Left renal pelvis (tissue), 4 donors: Measurements from ENCODE around the gene PARP15. TPM values are rescaled to one million over a fixed set of nuclear protein-coding genes. Genes with fewer than 3 reads are reported as not detected.
"Not testable (repeated sequence)": the region's sequence is repeated elsewhere in the genome, so short reads cannot be mapped to it uniquely, and the experiment has no call there.

Experiments used
- DNase-seq, 4 donors: peaks; one replicate each; pipeline ENCODE4 v3.0.0-alpha.2; 2013; ENCODE audit warnings: low read depth in 4 of 4, low spot score in 3 of 4
- polyA plus RNA-seq, 4 donors: library from polyadenylated mRNA; unstranded; fragments of 120-200 nt; gene quantifications; one replicate each; pipeline ENCODE4 v1.2.1, GENCODE V29; 2013; ENCODE audit not compliant: insufficient read length in 4 of 4

PARP15 gene
- polyA plus RNA-seq, 4 donors: 0.24 to 1.1 (median 0.44) TPM

DNA sequence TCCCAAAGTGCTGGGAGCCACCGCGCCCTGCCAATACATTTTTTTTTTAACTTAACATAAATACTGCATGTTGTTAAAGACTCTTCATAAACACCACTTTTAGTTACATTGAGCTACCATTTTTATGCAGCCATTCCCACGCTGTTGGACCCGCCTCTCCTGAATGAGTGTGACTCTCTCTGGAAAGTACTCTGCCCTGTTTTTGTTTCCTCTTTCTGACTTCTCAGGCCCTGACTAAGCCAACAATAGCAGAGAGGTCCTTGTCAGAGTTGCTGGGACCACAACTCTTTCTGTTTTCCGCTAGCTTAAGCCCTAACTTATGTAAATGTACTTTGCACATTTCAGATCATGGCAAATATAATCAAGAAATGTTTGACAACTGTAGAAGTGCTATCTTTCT, 35.2 kb downstream of the PARP15 start:
- DNase-seq: no peak

DNA sequence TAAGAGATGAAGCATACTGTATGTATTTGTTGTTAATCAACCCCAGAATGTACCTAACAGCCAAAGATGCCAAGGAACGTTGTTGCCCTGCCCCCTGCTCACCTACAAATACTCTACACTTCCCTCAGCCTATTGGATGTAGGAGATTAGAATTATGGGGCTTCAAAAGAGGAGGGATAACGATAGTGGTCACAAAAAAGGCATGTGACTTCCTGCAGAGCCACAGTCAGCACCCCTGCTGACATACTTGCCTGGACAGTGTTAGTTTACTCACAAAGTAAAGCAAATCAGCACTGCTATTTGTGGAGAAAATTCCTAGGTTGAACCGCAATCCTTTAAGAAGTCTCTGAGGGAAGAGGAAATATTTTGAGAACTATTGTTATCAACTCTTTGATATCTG, 37.9 kb downstream of the PARP15 start:
- no peak for DNase-seq

DNA sequence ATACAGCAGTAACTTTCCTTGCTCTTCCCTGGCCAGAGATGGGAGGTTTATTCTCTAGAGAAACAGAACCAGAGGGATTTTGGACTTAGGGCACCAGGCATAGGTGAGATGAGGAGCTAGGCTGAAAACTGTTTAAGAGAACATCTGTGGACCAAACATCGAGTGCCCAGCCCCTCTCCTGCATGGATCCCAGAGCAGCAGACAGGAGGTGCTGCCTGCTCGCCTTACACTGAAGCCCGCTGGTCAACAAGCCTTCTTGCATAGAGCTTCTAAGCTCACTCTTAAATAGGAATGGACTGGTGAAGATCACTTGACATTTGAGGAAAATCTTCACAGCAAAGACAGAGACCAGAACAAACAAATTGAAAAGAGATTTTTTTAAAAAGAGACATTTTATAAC, 41.2 kb downstream of the PARP15 start:
- DNase-seq: no peak

DNA sequence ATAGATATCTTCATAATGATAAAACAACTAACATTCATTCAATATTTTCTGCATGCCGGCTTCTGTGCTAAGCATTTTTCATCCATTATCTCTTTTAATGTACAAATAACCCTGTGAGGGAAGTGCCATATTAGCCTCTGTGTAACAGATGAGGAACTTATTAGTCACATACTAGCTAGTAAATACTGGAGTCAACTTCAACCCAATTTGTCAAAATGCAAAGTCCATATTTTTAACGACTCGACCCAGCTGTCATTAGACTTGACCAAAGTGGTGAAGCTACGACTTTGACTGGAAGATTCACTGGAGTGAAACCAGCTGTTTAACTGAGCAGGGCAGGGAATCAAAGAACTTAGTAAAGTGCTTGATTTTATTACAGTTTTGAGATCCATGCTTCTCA, 41.6 kb downstream of the PARP15 start:
- DNase-seq: no peak

DNA sequence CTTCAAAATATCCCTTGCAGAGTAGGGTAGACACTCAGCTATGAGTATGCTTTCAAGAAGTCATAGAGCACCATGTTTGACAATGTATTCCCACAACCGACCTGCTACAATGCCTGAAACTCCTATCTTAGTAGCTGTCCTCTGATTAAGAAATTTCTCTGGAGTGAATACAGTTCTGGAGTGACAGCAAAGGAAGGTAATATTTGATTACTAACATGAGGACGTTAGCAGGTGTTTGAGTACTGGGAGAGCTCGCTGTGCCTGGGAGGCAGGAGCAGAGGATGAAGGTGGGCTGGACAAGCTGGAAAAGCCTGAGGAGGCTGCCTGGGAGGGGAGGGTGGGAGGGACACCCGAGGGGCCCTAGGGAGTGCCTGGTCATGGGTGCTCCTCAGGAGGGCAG, 42.9 kb downstream of the PARP15 start:
- no peak for DNase-seq

DNA sequence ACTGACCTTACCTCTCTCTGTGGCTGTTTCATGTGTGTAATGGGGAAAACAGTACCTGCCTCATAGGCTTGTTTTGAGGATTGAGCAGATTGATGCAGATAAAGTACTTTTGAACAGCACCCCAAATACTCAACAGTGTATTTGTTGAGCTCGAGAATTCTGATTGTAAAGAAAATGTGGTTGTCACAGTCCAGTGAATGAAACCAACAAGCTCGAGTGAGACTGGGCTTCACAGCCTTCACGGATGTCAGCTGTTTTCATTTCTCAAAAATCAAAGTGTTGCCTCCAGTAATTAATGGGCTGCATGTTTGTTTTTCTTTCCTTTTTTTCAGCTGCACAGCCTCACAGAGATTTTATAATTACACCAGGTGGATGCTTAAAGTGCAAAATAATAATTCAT, 43.7 kb downstream of the PARP15 start:
- no peak for DNase-seq

DNA sequence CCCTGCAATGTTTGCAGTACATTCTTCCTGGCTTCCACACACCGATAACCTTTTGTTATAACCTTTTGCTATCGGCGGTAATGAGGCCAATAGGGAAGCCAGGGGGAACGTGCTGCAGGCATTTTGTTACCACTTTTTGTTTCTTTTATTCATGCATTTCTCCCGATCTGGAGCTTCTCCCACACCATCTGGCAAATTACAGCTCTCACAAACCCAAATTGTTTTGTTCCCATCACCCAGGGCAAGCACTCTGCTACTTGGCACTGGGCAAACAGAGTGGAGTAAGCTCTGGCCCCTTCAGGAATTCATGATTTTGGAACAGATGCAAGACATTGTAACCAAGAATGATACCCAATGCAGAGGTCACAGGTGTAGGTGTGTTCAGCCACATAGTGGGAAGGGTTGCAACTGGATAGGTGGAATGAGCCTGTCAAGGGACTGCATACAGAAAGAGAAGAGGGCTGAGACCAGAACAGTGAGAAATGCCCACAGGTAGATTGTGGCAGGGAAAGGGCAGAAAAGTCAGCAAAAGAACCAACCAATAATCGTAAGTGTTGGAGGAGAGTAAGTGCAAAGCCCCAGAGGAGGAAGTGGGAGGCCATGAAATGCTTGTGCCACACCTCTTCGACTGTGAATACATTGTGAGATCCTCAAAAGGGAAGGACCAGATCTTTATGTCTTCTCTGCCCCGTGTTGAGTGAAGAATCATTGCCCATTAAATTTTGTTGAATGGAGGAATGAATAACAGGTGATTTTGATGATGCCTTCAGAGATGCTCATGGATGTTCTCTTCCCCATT, 45.8 kb downstream of the PARP15 start:
- no peak for DNase-seq

DNA sequence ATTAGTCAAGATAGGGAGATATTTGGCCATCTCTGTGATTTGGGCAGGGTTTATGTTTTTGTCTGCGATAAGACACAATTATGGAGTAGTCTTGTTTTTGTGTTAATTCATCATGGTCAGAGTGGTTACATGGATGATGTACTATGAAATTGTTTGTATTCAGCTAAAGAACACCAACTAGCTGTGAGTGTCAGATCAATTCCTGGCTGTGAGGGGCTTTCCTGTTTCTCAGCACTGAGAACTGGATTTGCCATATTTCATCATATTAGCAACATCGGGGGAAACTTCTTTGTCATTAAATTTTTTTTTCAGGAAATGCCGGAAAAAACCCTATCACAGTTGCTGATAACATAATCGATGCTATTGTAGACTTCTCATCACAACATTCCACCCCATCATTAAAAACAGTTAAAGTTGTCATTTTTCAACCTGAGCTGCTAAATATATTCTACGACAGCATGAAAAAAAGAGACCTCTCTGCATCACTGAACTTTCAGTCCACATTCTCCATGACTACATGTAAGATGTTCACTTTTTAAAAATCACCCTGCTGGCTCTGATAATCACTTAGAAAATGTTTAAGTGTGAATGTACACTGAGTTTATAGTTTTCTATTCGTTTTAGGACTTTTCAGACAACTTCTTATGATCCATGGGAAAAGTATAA, 49.2 kb downstream of the PARP15 start:
- no peak for DNase-seq

DNA sequence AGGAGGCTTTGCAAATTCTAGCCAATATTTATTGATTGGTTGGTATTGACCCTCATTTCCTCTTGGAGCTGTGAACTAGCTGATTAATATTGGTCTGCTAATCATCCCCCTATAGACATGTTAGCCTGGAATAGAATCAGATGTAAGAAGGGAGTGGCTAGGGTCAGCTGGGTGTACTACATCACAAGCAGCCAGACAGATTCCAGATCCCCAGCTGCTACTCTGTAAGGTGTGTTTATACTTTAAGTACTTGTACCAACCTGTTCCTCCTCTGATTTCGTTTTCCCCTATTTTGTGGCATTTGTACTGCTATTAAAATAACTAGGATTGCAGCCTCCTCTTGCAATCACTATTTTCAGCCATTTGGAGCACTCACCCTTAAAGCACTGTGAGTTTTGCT, 49.9 kb downstream of the PARP15 start:
- no peak for DNase-seq

DNA sequence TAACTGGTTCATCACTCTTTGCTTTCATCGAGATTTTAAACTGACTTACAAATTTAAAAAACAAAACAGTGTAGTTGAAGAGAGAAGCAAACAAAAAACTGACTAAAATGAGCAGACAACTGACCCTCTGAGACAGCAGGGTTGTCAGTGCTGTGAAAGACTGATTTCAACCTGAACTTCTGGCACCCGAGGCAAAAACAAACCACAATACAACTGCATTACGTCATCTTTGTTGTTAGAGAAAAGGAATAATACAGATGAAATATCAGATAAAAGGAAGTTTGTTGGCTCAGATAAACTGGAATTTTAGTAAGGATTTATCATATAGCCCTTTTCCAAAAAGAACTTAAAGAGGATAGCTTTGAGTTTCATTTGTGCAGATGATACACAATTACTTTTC, 51.1 kb downstream of the PARP15 start:
- DNase-seq: no peak

DNA sequence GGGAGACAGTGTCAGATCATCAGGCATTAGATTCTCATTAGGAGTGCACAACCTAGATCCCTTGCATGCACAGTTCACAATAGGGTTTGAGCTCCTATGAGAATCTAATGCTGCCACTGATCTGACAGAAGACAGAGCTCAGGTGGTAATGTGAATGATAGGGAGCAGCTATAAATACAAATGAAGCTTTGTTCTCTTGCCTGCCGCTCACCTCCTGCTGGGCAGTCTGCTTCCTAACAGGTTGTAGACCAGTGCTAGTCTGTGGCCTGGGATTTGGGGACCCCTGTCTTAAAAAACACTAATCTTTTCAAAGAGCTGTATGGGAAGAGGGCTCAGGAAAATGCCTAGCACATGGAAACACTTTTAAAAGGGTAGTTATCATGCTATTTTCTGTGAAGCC, 52.3 kb downstream of the PARP15 start:
- no peak for DNase-seq

DNA sequence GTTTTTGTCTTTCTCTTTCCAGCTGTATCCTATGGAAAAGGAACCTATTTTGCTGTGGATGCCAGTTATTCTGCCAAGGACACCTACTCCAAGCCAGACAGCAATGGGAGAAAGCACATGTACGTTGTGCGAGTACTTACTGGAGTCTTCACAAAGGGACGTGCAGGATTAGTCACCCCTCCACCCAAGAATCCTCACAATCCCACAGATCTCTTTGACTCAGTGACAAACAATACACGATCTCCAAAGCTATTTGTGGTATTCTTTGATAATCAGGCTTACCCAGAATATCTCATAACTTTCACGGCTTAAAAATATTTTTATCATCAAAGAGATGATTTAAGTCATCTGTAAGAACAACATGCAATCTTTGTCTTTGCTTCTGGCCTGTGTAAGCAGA, 58.3 kb downstream of the PARP15 start:
- DNase-seq: no peak

DNA sequence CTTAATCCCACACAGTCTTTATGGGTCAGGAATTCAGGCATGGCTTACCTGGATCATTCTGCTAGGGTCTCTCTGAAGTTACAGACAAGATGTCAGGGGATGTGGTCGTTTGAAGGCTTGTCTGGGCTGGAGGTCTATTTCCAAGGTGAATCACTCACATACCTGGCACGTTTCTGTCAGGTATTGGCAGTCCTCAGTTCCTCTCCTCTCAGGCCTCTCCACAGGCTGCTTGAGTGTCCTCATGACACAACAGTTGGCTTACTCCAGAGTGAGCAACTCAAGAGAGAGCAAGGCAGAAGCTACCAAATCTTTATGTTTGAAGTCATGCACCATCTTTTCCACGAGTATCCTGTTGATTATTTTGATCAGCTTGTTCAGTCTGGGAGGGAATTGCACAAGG, 59.2 kb downstream of the PARP15 start:
- no peak for DNase-seq

DNA sequence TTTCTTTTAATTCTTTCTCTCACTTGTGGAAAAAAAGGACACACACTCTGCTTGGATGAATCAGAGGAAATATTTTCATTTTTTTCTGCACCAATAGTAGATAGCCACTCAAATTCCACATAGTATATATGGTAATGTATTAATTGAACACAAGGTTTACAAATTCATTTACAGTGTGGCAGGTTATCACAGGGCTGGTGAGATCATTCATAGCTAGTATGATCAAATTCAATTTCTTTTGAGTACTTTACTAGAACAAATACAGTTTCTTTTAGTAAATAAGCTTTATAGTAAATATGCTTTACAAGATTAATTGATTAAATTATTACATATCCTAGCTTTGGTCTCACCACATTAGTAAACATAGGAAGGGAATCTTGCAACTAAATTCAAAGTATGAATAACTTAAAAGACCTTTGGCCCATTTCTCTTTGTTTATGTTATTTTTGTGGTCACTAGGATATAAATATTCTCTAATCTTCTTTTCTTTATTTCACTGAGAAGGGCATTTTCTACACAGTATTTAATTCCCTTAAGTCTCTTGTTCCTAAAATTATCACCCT, 63.1 kb downstream of the PARP15 start:
- DNase-seq: no peak

DNA sequence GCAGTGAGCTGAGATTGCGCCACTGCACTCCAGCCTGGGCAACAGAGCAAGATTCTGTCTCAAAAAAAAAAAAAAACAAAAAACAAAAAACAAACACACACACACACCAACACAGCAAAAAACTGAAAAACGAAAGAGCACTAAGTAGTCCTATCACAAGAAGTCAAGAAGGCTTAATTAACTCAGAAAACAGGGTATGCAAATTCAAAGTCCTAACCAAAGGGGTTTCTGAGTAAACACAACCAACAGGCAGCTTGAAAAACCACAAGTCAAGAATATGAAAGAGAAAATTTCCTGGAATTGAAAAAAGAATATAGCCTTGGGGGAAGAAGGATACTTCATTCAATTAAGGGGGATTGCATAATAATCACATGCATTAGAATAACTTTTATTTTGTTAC, 65.5 kb downstream of the PARP15 start:
- DNase-seq: no peak

DNA sequence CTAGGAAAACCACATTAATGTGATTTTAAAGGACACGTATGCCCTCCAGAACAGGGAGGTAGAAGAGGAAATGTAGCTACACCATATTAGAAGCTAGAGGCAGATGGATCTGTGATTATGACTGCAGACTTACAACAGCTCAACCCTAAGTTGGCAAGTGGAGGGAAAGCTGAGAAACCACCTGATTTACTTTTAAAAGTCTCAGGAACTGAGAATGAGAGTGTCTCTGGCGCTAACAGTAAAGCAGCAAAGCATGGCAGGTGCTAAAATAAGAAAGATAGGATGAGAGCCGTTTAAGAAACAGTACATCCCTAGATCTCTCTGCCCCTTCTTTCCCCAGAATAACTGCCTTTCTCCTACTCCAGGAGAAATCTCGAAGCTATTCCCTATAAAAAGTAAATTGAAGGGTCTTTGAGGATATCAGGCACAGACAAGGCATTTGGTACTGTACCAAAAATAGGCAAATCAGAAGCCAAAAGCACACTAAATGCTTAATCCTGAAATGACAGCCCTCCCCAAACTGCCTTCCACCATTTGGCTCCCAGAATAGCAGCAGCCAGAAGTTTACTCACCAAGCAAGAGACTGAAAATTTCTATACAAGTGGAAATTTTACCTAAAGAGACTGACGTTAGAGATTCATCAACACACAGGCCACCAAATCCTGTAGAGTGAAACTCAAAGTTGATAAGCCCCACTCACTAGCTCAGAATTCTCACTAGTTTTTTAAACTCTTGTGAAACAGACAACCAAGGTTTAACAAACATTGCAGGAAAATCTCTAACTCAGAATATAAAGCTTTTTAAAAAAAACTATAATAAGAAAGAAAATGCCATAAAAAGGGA, 68.9 kb downstream of the PARP15 start:
- DNase-seq: no peak

DNA sequence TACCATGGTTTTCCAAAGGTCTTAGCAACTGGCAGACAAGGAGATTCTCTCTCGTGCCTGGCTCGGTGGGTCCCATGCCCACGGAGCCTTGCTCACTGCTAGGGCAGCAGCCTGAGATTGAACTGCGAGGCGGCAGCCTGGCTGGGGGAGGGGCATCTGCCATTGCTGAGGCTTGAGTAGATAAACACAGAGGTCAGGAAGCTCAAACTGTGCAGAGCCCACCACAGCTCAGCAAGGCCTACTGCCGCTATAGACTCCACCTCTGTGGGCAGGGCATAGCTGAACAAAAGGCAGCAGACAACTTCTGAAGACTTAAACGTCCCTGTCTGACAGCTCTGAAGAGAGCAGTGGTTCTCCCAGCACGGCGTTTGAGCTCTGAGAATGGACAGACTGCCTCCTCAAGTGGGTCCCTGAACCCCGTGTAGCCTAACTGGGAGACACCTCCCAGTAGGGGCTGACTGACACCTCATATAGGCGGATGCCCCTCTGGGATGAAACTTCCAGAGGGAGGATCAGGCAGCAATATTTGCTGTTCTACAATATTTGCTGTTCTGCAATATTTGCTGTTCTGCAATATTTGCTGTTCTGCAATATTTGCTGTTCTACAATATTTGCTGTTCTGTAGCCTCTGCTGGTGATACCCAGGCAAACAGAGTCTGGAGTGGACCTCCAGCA, 73.9 kb downstream of the PARP15 start:
- not testable (repeated sequence) for DNase-seq

DNA sequence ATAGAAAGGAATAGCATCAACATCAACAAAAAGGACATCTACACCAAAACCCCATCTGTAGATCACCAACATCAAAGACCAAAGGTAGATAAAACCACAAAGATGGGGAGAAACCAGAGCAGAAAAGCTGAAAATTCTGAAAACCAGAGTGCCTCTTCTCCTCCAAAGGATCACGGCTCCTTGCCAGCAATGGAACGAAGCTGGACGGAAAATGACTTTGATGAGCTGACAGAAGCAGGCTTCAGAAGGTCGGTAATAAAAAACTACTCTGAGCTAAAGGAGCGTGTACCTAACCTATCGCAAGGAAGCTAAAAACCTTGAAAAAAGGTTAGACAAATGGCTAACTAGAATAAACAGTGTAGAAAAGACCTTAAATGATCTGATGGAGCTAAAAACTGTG, 74.5 kb downstream of the PARP15 start:
- not testable (repeated sequence) for DNase-seq

DNA sequence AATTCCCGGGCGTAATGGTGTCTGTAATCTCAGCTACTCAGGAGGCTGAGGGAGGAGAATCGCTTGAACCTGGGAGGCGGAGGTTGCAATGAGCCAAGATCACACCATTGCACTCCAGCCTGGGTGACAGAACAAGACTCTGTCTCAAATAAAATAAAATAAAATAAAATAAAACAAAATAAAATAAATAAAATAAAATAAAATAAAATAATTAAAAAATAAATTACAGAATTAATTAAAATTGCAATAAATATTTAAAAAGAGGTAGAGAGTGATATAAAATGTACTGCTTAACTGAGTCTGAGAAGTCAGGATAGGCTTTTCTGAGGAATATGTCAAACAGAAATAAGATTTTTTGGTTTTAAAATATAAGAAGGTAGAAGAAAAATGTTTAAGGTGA, 80.9 kb downstream of the PARP15 start:
- DNase-seq: not testable (repeated sequence)

DNA sequence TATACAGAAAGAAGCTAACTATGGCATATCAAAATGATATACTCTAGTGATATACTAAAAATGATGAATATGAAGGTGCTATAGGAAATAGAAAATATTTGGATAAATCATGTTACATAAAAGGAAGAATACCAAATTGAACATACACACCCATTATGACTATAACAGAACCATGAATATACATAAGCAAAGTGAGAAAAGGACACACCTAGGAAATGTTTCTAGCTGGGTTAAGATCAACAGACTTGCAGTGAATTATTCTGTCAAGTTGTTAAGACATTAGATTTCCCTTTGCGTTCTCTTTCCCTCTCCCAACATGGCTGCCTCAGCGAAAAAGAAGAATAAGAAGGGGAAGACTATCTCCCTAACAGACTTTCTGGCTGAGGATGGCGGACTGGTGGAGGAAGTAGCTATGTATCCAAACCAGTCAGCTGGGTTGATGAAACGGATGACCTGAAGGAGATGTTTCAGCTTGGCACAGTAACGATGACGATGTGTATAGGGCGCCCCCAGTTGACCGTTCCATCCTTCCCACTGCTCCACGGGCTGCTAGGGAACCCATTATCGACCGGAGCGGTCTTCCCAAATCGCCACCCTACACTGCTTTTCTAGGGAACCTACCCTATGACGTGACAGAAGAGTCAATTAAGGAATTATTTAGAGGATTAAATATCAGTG, 83.0 kb downstream of the PARP15 start:
- no peak for DNase-seq
